Head of caudate nucleus (tissue), 42 donors: ENCODE results near the gene ABCA2.
A peak's percentile ranks its signal among the peaks of the same experiment; 100 is the strongest.

Experiments
- DNase-seq, 42 donors: peaks; one replicate each; pipeline versions ENCODE4 v3.0.0 to v3.0.0-alpha.2; 2020 to 2021; ENCODE audit warnings: mixed read lengths in 7 of 42
- intact Hi-C: fragments of 100-400 bp; cut with DNase I; formaldehyde crosslinking; loops from one replicate; pipeline ENCODE4 v1.15.0; 2022

ABCA2 gene

DNA sequence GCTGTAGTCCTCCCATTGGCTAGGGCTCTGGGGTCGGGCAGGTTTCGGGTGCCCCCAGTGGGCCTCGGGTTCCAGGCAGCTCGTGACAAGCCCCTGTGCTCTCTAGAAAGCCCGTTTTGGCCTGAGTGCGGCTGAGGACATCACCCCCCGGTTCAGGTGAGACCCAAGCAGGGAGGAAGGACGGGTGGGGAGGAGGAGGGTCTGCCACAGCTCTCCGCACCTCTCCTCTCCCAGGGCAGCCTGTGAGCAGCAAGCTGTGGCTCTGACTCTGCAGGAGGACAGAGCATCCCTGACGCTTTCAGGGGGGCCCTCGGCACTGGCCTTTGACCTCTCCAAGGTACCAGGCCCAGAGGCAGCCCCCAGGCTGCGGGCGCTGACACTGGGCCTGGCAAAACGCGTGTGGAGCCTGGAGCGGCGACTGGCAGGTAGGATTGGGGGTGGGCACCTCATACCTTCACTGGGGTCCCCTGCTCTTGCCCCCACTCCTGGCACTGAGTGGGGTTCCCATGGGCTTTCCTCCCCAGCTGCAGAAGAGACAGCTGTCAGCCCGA, 35.1 kb downstream of the ABCA2 start:
- DNase-seq: no peak
- intact Hi-C loops: no loop called here

DNA sequence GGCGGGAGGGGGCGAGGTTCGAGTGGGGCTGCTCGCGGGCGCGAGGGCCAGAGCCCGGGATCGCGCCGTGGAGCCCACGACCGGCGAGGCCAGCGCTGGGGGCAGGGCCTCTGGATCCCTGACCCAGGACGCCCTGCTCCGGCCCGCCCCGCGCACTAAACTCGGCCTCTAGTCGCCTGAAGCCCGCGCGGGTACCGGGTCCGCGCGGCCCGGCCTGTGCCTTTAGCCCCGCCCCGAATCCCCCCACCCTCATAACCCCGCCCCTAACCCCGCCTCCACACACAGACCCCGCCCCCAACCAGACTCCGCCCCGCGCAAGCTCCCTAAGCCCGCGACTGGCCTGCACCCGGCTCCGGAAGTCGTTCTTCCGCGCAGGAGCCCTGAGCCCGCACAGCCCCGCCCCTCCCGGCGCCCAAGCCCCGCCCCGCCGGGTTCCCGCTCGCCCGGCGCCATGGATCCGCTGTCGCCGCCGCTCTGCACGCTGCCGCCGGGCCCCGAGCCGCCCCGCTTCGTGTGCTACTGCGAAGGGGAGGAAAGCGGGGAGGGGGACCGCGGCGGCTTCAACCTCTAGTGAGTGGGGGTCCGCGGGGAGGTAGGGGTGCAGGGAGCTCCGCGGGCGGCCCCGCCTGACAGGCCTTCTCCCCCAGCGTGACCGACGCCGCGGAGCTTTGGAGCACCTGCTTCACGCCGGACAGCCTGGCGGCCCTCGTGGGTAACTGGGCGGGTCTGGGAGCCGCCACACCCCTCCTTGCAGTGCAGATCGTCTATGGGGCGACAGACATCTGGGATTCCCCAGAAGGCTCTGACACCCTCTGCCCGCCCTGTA, 35.8 kb downstream of the ABCA2 start, which contains the start of gene PAXX:
TSS of gene PAXX (plus strand) at position 430 of the 826 bp plus-strand sequence. CDS start at position 452, 22 bp downstream.
- DNase-seq: peak; percentile 80 to 98 (median 95)
- intact Hi-C loops: no loop called here

DNA sequence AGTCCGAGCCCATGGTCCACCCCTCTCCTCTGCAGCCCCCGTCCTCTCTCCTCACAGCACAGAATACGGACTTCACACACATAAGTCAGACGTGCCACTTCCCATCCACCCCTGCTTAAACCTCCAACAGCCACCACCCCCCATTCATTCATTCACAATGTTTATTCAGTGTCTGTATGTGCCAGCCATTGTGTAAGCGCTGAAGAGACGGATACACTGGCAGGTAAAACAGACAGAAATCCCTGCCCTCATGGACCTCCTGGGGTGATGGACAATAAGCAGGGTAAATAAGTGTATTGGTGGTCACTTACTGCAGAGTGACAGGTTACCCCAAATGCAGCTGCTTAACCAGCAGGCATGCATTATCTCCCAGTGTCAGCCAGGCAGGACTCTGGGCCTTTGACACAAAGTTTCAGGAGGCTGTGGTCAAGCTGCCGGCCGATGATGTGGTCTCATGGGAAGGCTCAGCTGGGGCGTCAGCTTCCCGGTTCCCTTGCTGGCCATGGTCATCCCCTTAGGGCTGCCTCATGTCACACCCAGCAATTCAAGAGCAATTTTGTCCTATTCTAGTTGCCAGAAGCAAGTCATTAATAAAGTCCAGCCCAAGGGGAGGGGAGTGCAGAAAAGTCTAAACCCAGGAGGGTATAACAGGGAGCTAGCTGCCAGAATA, 37.7 kb downstream of the ABCA2 start:
- DNase-seq: no peak
- intact Hi-C loops: no loop called here

DNA sequence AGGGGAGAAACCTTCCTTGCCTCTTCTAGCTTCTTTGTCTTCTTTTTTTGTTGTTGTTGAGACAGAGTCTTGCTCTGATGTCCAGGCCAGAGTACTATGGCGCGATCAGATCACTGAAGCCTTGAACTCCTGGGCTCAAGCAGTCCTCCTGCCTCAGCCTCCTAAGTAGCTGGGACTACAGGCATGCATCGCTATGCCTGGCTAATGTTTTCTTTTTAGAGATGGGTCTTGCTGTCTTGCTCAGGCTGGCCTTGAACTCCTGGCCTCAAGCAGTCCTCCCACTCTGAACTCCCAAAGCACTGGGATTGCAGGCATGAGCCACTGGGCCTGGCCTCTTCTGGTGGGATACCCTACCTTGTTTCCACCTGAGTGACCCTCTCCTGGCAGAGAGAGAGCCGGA, 39.2 kb downstream of the ABCA2 start:
- no peak for DNase-seq
- intact Hi-C loops: no loop called here

DNA sequence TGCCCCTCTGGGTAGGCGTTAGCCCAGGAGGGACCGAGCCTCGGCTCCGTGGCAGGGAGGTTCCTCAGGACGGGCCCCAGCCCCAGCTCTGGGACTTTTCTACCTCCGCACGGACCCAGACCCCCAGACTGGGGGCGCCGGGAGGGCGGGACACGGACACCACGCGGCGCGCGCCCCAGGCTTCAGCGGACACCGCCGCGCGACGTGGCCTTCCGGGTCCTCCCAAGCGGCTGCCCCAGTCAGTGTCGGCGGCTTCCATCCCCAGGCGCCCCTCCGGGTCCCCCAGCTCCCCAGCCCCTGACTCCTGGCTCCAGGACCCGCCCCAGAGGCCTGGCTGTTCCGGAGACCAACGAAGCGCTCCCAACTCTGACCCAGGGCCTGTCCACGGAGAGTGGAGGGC, 42.2 kb downstream of the ABCA2 start:
- intact Hi-C loops: no loop called here
- DNase-seq: no peak

DNA sequence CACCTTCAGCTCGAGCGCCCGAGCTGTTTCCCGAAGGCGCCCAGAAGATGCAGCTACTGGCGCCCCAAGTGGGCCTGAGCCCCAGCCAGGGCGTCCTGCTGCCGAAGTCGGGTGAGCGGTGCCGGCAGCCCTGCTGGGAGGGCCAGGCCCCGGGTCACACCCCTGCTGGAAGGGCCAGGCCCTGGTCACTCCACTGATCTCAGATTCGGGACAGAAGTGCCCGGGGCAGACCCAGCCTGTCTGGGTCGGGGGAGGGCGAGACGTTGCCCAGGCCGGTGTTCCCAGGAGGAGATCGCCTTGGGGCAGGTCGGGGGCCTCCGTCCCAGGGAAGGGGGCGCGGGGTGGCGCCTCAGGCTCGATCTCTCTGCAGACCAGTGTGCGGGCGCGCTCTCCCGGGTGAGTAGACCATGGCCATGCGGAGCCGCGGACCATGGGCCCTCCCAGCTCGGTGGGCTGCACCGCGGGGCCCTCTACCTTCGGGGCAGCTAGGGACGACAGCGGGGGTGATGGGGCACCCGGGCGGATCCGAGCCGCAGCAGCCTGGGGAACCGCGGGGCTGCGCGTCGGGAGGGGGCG, 42.9 kb downstream of the ABCA2 start:
- DNase-seq: peak in 7 of 42 donors; percentile 27 to 60 (median 38)
- intact Hi-C loops: no loop called here

DNA sequence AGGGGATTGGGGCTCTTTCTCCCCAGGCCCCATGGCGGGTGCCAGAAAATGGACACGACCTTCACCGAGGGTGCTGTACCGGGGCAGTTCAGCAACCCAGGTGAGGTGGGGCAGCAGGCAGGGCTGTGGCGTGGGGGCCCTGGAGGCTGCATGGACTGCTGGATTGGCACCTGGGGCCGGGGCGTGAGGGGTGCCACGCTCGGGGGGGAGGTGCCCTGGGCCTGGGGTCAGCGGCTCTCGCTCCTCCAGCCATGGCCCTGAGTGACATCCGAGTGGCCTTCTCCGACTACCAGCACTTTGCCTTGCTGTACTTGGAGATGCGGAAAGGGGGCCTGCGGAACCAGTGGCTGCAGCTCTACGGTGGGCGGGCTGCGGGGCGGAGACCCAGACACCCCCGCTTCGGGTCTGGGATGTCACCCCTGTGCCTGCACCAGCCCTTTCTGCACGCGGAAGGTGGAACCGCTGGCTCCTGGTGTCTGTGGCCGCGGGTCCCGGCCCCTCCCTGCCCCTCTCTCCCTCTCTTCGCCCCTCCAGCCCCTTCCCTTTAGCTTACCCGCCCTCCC, 43.5 kb downstream of the ABCA2 start:
- intact Hi-C loops: no loop called here
- peak in 2 of 42 donors; percentile 37 to 51 for DNase-seq

DNA sequence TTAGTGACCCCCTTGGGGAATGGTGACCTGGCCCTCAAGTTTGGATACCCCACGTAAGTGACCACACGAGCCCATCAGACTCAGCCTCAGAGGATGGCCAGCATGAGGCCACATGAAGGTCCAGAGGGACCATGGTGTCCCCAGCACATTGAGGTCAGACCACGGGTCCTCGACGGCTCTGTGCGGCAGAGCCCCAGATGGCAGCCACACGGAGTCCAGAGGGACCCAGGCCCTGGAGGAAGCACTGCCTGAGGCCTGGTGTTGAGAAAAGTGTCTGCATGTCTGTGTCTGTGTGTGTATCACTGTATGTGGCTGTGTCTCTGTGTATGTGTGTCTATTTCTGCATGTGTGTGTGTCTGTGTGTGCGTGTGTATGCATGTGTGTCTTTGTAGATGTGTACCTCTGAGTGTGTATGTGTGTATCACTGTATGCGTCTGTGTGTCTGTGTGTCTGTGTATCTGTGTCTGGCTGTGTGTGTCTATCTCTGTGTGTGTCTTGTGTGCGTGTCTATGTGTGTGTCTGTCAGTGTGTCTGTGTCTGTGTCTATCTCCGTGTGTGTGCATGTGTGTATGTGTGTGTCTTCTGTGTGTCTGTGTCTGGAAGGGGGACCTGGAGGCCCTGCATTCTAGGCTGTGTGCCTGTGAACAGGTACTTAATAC, 44.3 kb downstream of the ABCA2 start:
- intact Hi-C loops: no loop called here
- DNase-seq: peak in 3 of 42 donors; percentile 33 to 55 (median 40)

DNA sequence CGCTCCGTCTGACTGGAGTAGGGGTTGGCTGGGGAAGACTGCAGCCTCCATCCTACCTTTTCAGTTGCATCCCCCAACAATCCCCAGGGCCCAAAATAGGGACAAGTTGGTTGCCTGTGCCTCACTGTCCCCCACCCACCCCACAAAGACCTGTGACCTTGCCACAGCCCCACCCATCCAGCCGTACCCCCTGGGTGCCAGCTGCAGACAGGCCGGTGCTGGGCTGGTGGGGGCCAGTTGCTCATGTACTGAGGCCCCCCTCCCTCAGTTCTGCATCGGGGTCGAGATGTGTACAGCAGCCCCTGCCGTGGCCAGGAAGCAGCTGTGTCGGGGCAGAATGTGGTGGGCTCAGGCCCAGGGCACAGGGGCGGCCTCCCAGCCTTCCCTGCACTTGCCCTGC, 44.9 kb downstream of the ABCA2 start:
- peak in 11 of 42 donors; percentile 34 to 72 (median 50) for DNase-seq
- intact Hi-C loops: no loop called here

DNA sequence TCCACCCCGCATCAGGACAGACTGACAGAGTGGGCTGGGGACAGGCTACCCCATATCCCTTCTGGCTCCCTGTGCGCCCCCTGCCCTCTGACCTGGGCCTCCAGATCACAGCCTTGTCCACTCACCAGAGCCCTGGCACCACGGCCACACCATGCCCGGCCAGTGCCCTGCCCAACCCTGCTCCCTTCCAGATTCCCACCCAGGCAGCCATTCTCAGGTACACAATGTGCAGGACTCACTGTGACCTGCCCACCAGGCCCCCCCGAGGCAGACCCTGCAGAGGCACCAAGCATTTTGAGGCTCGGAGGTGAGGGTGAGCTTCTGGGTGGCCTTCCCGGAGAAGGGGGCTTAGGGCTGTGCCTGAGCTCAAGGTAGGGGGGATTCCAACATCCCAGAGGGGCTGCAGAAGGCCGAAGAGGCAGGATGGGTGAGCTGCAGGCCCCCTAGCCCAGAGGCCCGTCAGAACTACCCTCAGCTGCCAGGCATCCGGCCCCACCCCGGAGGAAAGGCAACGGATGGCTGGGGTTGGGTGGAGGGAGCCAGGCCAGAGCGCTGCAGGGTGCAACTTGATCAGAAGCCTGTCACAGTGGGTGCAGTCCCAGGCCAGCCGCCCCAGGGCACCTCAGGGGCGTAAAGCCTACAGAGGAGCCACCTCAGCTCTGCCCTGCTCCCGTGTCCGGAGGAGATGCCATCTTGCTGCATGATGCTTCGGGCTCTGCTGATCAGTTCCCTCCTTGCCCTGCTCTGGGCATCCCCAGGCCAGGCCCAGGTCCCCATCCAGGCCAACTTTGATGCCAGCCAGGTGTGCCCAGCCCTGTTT, 45.6 kb downstream of the ABCA2 start, which contains the start of gene LCNL1:
TSS of gene LCNL1 (plus strand) at position 762 of the 820 bp plus-strand sequence. CDS start 594 bp downstream, outside the sequence.
- DNase-seq: peak in 38 of 42 donors; percentile 44 to 86 (median 66)
- intact Hi-C loops: no loop called here

DNA sequence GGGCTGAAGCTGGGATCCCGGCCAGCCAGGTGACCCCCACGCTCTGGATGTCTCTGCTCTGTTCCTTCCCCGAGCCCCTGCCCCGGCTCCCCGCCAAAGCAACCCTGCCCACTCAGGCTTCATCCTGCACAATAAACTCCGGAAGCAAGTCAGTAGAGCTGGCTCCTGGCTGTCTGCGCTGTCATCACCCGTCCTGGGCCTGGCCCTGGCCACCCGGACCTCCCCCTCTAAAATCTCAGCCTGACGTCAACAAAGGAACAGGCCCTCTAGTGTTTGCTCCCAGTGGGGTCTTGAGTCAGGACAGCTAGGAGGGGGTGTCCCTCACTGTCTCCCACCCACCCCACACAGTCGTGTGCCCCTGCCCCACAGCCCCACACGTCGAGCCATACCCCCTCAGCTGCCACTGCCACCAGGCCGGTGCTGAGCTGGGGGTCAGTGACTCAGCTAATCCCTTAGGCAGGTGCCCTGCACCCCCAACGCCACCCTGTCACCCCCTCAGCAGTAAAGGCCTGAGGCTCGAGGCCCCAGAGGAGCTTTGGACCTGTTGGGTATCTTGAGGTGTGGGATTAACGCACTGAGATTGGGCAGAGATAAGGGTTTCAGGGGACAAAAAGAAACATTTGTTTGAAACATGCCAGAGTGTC, 46.3 kb downstream of the ABCA2 start:
- intact Hi-C loops: no loop called here
- peak in 35 of 42 donors; percentile 48 to 88 (median 65) for DNase-seq

DNA sequence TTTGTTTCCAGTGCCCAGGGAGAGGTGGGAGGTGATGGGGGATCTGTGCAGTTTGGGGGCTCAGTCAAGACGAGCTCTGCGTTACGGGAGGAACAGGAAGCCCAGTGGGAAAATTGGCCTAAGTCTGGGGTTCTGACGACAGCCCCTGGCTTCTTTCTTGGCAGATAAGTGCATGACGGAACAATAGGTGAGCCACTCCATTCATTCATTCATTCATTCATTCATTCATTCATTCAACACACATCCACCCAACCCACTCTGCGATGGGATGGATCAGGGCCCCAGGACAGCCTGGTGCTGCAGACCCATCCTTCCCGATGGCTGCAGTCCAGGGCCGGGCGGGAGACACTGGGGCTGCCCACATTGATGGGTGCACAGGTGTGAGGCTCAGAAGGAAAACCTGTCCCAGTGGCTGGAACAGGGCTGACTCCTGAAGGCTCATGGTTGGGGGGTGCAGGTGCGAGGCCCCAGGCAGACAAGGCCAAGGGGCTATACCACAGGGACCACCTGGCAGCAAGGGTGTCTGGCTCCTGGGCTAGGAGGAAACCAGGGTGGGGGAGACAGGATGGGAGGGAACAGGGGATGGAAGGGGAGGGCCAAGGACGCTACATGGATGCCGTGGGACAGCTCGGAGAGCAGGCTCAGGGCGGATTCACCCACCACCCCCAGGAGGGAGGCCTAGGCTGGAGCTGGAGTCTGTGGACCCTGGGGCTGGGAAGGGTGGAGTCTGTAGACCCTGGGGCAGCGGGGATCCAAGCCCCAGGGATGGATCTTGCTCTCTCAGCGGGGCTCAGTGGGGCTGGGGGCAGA, 47.2 kb downstream of the ABCA2 start:
- intact Hi-C loops: no loop called here
- DNase-seq: peak in 10 of 42 donors; percentile 15 to 69 (median 46)

DNA sequence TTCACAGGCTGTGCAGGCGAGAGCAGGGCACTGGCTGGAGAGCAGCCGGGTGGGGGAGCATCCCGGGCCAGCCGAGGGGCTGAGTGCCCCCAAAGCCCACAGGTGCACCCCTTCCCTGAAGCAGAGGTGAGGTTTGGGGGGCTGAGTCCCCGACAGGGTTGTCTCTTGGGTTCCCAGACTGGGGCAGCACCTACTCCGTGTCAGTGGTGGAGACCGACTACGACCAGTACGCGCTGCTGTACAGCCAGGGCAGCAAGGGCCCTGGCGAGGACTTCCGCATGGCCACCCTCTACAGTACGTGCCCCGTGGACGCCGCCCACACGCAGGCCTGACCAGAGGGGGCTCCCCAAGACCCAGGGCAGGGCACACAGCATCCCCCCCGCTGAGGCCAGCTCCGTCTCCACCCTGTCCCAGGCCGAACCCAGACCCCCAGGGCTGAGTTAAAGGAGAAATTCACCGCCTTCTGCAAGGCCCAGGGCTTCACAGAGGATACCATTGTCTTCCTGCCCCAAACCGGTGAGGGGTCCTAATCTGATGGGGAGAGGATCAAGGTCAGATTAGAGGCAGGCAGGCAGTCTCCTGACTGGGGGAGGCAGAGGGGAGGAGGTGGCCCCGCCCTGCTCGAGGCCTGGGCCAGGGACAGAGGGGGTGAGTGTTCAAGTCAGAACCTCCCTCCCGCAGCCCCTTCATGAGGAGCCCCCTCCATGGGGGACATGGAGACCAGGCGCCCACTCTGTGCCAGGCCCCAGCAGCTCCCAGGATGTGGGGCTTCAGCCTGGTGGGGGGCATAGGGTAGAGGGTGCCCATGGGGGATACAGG, 48.1 kb downstream of the ABCA2 start:
- peak in 8 of 42 donors; percentile 19 to 67 (median 46) for DNase-seq
- intact Hi-C loops: loop anchor here (5.0 kb wide), 1 partner anchor 38 kb away; the partner anchor contains the start of gene FBXW5

DNA sequence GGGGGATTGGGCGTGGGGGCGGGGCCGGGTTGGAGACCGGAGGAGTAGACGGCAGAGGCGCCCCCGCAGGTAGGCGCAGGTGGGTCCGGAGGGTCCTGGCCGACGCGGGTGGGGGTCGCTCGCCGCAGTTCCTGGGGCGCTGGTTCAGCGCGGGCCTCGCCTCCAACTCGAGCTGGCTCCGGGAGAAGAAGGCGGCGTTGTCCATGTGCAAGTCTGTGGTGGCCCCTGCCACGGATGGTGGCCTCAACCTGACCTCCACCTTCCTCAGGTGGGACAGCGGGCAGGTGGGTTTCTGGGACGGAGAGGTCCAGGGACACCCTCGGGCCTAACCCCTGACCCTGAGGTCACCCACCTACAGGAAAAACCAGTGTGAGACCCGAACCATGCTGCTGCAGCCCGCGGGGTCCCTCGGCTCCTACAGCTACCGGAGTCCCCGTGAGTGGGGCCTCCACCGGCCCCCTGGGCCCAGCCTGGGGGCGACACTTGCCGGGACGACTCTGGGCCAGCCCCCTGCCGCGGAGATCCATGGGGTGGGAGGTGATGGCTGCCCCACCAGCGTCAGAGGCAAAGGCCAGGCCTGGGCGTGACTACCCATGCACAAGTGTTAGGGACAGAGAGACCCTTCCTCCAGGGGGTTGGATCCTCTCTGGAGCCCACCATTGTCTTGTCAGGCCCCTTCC, 49.0 kb downstream of the ABCA2 start:
- intact Hi-C loops: loop anchor here (5.0 kb wide), 1 partner anchor 37 kb away; the partner anchor contains the start of gene FBXW5
- peak in 2 of 42 donors; percentile 41 to 44 for DNase-seq
